Measurements from ENCODE around the gene TXNL4A. TPM values are rescaled to one million over a fixed set of nuclear protein-coding genes. Genes with fewer than 3 reads are reported as not detected.

The TXNL4A gene
- polyA plus RNA-seq, 1 of the 3 experiments (the other 2 are of a cell fraction) = 158 TPM

- TF ChIP-seq REST (IDR thresholded peaks at IDR 0.05; ENCODE audit: low read depth, low read length) (no peak), FOXM1 (IDR thresholded peaks at IDR 0.05; ENCODE audit: low read depth) (no peak), MEF2A (IDR thresholded peaks at IDR 0.05; ENCODE audit: borderline replicate concordance, low read depth) (no peak), GABPA (IDR thresholded peaks at IDR 0.05; ENCODE audit: low read depth) (no peak), RAD21 (IDR thresholded peaks at IDR 0.05; ENCODE audit: low read length) (no peak)
These were observed 58.2 kb downstream of the TXNL4A start (continued) for GRCh38 chr18:79930020-79930642.

GRCh38 chr18:79928563-79928960 is 59.8 kb downstream of the TXNL4A start:
- POLR2A ChIA-PET = interaction anchor here (0.6 kb wide), 1 partner anchor 15 kb away, joined by 6 read pairs; no protein-coding TSS in a partner anchor
- 100% methylated on average over 3 of the region's 9 CpGs for WGBS (ENCODE audit: low lambda C conversion rate)

More at GRCh38 chr18:79928563-79928960, 59.8 kb downstream of the TXNL4A start:
- Histone ChIP-seq H2AFZ (ENCODE audit: low read depth) (no peak overlapping the region), H3K9me3 (peaks cover 36% of the 10 kb centered on the region), H3K4me1 (ENCODE audit: control insufficient read depth in 1 of 2, insufficient read depth in 2 of 2, low read depth in 1 of 2, low read length in 1 of 2) (no peaks in the 10 kb centered on the region), H3K79me2 (ENCODE audit: insufficient read depth) (peaks cover 33% of the 10 kb centered on the region; the same call in 1 of the 2 replicates), H3F3A (replicated peaks; ENCODE audit: insufficient read depth) (peaks cover 12% of the 10 kb centered on the region), H3K9ac (no peak overlapping the region), H4K20me1 (ENCODE audit: insufficient read depth) (no peaks in the 10 kb centered on the region), H3K27me3 (ENCODE audit: insufficient read depth) (no peaks in the 10 kb centered on the region), H3K4me3 (ENCODE audit: low read depth in 2 of 2, low read length in 1 of 2) (no peak overlapping the region; a peak in 1 of 4 replicates), H3K27ac (ENCODE audit: low read depth in 2 of 2, low read length in 1 of 2) (no peak overlapping the region), H3K4me2 (no peak overlapping the region), H3K36me3 (replicated peaks in 1 of 2; ENCODE audit: control insufficient read depth in 1 of 2, insufficient read depth in 2 of 2, low read length in 1 of 2) (peaks cover 3 to 19% of the 10 kb centered on the region in 2 experiments), H3K9me2 (no peaks in the 10 kb centered on the region)
- CTCF ChIA-PET = no interaction called here
- no peak for TF ChIP-seq EZH2phosphoT487 (IDR thresholded peaks at IDR 0.05; ENCODE audit: borderline replicate concordance, low read depth)
- no peak for TF ChIP-seq NFIC (IDR thresholded peaks at IDR 0.05; ENCODE audit: borderline replicate concordance)
- TF ChIP-seq SIN3A (IDR thresholded peaks at IDR 0.05; ENCODE audit: borderline replicate concordance, low read depth, low read length) = no peak
- no peak for TF ChIP-seq USF2 (IDR thresholded peaks at IDR 0.05; ENCODE audit: borderline replicate concordance, low read depth, low read length)
- TF ChIP-seq SMC3 (IDR thresholded peaks at IDR 0.05; ENCODE audit: low read depth, low read length) = no peak
- no peak for TF ChIP-seq CTCF (IDR thresholded peaks at IDR 0.05)
- no peak for TF ChIP-seq FOXJ3 (CRISPR knock-in tag; IDR thresholded peaks at IDR 0.05)
- TF ChIP-seq FOSL2 (IDR thresholded peaks at IDR 0.05; ENCODE audit: borderline replicate concordance, low read depth) = no peak
- TF ChIP-seq GATA2 (CRISPR knock-in tag; IDR thresholded peaks at IDR 0.05) = no peak
- DNase-seq = no peak

Data from SK-N-SH (cell line).